DMS153 treated with DMSO at 0.1 percent for 48 hours (cell line): ENCODE data around the gene ZNRF4.

ENCODE experiments used
- DNase-seq: peaks from one replicate; lab custom pipeline; 2025; ENCODE audit not compliant: unreplicated experiment; lab: John Stamatoyannopoulos, UW

Gene ZNRF4

DNA sequence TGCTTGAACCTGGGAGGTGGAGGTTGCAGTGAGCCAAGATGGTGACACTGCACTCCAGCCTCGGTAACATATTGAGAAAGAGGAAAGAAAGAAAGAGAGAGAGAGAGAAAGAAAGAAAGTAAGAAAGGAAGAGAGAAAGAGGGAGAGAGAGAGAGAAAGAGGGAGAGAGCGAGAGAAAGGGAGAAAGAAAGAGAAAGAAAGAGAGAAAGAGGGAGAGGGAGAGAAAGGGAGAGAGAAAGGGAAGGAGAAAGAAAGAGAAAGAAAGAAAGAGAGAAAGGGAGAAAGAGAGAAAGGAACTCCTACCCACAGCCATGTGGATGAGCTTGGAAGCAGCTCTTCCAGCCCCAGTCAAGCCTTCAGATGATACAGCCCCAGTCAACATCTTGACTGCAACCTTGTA lies 46.7 kb downstream of the ZNRF4 start:
- DNase-seq = no peak

DNA sequence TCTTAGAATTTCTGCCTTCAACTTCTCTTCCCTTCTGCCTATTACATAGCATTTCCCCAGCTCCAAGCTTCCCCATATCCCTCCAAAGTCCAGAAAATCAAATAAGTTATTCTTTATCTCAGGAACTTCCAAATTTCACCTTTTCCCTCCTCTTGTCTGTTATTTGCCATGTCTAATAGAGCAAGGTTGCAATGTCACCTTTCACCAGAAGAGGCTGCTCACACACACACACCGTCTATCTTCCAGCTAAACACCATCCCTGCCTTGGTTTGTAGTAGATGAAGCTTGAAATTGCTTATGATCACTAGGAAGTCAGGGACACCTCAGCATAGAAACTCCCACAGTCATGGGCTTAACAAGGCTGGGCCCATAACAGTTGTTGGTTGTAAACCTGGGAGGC lies 48.4 kb downstream of the ZNRF4 start:
- no peak for DNase-seq

DNA sequence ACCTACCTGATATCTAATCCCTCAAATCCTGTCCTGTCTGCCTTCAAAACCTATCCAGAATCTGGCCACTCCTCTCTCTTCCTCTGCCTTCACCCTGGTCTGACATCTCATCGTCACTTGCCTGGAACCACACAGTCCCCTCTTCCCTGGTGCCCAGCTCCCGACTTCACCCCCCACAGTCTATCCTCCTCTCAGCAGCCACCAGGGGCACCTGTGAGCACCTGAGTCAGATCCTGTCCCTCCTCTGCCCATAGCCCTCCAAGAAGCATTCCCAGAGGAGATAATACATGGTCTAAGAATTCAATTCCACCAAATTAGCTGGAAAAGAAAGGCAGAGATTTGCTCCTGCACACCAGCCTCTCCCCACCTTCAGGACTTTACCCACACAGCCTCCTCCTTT lies 48.9 kb downstream of the ZNRF4 start:
- DNase-seq = no peak
